NCI-H748 (cell line): ENCODE data around the gene APOB.

ENCODE experiments used
- DNase-seq: peaks from one replicate; lab custom pipeline; 2025; ENCODE audit not compliant: unreplicated experiment; lab: John Stamatoyannopoulos, UW

The APOB gene

DNA sequence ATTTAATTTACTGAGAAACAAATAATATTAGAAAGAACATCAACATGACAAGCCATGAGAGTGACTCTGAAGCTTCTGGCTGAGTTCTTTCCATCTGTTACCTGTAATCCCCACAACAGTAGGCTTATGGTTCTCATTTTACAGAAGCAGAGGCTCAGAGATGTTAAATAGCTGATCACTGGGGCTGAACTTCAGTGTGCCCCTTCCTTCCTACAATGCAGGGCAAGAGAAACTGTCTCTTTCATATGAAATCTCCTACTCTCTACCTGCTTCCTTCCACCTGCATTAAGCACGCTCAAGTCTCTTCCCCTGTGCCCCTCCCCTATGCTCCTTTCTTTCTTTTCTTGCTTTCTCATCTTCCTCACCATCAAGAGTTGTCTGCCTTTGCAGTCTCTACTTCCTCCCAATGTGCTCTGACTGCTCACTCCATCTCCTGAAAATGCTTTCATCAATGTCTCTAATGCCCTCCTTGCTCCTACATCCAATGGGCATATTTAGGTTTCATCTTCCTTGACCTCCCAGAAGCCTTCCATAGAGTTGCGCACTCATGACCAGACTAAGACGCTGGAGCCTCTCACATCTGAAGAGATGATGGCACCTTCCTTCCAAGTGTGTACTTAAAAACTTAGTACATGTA is 23.7 kb downstream of the APOB start:
- no peak for DNase-seq

DNA sequence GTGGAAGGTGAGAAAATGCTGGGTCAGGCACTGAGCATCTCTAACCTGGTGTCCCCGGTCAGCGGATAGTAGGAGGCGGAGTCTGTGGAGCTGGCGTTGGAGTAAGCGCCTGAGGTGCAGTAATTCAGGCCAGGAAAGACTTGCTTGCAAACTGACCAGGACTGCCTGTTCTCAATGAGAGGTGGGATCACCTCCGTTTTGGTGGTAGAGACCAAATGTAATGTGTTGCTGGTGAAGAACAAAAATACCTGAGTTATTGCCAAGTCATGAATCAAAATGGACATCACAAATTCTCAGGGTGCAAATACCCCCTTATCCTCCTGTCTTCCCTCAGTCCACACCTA is 24.2 kb downstream of the APOB start:
- DNase-seq, result no peak

DNA sequence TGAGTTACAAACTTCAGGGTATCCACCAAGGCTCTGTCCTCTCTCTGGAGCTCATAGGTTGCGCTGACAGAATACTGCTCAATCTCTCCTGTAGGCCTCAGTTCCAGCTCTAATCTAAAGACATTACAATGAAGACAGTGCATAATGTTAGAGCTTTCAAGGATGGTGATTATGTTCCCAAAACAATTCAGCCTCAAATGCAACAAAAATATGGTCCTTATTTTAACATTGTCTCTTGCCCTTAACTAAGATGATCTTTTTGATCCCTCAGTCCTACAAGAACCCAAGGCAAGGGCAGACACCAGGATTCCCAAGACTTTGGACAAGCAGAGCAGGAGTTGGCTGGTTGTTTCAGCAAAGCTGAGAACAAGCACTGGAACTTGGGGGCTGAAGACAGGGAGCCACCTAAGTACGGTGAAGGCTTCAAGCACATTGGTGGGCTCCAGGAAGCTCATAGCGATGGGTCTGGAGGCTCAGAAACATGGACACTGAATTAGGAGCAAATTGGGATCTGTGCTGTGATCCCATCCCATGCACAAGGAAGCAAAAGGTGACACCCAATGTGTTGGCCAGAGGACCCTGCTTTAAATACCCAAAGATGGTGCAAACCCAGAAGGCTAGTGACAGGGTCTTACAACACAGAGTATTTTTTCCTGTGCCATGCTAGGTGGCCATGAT is 24.7 kb downstream of the APOB start:
- DNase-seq, result no peak

DNA sequence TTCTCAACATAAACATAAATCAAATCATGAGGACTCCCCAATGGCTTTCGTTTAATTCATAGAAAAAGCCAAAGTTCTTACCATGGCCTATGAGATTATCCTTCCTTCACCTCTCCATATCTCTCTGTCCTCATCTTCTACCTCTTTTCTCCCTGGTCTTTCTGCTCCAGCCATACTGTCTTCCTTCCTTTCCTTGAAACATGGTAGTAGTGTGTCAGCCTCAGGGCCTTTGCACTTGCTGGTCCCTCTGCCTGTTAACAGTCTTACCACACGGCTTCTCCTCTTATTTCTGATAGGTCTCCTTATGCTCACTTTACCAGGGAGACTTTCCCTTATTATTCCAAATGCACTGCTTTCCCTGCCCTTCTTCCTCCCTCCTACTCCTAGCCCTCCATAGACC is 25.6 kb downstream of the APOB start:
- DNase-seq, result no peak

DNA sequence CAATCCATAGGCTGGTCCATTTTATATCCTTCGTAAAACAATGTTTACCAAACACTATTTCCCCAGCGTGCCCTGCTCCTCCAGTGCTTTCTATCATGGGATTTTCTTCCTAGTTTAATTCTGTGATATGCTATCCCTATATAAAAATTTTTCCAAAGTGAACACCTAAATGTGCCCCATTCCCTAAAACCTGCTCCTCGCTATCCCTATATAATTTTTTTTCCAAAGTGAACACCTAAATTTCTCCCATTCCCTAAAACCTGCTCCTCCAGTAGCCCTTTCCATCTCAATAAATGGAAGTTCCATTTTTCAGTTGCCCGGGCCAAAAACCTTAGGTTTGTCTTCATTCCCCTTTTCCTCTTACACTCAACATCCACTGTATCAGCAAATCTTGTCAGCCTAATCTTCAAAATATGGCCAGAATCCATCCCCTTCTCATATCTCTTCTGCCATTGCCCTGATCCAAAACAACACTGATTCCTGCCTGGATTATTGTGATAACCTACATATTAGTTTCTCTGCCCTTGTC is 26.1 kb downstream of the APOB start:
- no peak for DNase-seq

DNA sequence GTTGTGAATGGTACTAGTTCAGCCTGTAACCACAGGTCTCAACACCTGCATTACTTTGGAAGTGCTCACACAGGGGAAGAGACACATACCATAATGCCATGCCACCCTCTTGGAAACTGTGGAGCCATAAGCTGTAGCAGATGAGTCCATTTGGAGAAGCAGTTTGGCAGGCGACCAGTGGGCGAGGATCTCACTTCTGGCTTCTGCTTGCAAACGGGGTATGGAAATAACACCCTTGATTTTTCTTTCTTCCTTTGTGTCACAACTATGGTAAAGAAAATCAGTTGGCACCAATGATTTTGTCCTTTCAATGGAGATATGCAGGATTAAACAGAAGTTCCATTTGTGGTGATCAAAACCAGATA is 28.6 kb downstream of the APOB start:
- DNase-seq, result no peak

DNA sequence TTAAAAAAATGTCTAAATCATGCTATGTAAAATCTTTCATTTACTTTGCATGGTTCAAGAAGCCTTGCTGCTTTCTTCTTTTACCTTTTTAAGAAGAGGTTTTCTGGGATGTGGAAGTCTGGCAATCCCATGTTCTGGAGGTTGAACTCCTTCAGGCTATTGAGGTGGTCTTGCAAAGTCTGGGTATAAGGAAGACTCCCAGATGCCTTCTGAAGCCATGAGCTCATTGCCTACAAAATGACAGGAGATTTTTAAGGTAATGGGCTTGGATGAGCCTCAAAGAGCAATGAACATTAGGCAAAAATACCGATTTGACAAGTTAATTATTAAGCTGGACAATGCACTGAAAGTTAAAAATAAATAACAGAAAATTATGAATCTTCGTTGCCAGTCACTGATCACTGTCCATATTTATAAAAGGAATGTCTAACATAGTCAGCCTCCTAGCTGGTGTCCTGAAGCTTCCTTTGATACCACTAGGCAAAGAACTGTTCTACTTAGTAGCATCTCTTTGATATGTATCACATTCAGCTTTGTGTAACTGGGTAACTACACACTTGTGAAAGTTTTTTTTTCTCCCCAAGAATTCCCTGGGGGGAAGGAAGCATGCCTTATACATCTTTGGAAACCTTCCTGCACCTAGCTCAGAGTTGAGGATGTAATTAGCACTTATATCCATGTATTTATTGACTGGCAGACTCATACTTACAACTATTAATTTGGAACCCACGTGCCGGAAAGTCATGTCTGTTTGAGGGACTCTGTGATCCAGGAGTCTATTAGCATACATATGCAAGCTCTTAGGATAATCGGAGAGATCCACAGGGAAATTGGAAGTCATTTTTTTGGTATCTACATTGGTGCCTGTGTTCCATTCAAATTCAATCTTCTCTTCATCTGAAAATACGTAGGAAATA is 29.3 kb downstream of the APOB start:
- DNase-seq, result no peak

DNA sequence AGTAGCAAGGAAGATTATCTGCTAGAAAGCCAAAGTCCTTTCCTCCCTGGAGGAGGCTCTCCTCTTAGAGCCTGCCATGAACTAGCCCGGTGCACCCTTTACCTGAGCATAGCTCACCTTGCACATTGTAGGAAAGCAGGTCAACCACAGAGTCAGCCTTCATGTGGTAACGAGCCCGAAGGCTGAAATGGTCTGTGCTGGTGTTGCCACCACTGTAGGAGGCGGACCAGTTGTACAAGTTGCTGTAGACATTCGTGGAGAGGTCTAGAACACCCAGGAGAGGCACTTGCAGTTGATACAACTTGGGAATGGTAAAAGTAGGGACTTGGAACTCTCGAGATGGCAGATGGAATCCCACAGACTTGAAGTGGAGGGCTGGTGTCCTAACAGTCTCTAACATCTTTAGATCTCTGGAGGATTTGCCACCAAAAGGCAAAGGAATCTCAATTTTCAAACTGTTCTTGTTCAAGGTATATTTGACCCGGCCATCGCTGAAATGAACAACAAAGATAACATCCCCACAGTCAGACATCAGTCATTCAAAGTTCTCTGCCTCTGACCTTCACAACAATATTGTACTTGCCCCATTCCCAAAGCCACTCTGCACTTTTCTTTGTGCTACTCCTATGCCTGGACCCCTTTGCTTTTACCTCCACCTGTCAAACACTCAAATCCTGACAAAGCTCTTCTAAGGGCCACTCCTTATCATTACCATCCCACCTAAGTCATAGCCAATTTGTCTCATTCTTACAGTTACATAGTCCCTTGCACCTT is 30.6 kb downstream of the APOB start:
- DNase-seq, result no peak

DNA sequence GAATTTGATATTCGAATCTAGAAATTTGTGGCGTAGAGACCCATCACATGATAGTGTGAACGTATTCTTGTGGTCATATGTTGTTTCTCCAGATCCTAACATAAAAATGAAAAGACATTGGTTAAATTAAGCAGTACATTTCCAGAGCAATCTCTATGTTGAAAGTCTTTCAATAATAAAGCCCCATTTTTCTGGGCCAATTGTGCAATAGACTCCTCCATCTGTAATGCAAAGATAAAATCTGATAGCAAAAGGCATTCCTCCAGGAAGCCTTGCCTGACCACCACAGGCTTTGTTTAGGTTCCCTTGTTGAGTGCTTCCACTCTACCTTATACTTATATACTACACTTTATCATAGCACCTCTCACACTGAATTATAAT is 31.3 kb downstream of the APOB start:
- no peak for DNase-seq

DNA sequence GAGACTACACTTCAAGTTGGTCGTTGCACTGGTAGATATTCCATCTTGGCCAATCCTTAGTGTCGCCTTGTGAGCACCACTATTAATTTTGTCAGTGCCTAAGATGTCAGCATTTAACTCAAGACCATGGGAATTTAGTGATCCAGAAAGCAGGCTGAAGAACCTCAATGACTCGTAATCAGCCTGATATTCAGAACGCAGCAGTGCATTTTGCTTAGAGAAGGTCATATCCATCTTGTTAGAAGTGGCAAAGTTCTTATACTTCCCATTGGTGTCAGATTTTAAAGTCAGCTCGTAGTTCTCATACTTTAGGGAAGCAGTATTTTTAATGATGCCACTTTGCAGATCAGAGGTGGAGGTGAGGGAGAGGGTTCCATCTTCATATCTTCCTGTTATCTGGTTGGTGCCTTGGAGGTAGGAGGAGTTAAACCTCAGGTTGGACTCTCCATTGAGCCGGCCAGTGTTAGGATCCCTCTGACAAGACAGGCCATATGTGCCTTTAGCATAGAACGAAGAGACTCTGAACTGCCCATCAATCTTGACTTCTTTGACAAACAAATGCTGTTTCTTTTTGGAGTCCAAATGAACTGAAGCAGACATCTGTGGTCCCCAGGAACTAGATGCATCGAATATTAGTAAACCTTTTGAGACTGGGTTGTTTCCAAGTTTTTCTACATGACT is 31.9 kb downstream of the APOB start:
- no peak for DNase-seq

DNA sequence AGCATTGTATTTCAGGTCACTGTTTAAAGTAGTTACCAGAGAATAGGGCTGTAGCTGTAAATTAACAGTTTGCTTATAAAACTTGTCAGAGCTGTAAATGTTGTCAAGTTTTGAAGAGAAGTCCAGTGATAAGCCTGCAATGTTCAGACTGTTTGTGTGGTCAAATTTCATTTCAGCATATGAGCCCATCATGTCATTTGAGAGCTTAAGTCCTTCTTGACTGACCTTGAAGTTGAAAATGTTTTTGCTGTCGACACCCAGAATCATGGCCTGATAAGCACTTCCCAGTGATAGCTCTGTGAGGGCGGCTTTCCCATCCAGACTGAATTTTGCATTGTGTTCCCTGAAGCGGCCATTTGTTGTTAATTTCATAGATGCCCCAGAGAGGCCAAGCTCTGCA is 32.4 kb downstream of the APOB start:
- no peak for DNase-seq

DNA sequence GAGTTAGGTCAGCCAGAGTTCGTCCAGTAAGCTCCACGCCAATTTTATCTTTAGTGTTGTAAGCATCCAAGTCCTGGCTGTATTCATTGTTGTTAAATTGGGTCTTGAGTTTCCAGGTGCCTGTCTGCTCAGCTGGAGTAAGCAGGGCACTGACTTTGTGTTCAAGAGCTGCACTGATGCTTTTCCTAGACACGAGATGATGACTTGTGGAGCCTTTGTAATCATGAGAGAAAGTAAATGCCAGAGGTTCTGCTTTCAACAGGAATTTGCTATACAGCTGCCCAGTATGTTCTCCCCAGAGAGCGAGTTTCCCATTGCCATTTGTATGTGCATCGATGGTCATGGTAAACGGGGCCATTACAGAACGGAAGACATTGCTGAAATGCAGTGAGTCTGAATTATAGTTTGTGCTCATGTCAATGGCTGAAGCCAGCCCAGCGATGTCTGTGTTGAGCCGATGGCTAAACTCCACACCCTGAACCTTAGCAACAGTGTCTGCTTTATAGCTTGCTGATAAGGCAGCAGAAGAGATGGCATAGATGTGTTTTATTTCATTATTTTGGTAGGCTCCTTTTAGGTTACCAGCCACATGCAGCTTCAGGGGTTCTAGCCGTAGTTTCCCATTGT is 32.9 kb downstream of the APOB start:
- no peak for DNase-seq

DNA sequence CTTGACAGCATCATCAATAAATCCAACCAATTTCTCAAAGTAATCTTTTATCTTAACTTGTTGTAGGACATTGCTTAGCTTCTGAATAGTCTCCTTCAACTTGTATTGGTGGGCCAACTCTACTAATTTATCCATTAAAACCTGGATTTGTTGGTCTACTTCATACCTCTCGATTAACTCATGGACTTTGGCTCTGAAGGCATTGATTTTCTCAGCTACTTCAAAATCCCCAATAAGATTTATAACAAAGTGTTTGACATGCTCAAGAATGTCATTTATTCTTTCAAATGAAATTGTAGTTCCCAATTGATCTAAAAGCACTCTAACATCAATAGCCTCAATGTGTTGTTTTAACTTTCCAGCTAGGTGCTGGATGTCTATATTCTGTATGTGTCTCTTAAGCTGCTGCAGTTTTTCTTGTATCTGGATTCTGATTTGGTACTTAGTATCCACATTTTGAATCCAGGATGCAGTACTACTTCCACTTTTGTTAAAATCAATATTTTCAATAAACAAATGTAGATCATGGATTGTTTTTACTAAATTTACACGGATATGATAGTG is 34.1 kb downstream of the APOB start:
- DNase-seq, result no peak

DNA sequence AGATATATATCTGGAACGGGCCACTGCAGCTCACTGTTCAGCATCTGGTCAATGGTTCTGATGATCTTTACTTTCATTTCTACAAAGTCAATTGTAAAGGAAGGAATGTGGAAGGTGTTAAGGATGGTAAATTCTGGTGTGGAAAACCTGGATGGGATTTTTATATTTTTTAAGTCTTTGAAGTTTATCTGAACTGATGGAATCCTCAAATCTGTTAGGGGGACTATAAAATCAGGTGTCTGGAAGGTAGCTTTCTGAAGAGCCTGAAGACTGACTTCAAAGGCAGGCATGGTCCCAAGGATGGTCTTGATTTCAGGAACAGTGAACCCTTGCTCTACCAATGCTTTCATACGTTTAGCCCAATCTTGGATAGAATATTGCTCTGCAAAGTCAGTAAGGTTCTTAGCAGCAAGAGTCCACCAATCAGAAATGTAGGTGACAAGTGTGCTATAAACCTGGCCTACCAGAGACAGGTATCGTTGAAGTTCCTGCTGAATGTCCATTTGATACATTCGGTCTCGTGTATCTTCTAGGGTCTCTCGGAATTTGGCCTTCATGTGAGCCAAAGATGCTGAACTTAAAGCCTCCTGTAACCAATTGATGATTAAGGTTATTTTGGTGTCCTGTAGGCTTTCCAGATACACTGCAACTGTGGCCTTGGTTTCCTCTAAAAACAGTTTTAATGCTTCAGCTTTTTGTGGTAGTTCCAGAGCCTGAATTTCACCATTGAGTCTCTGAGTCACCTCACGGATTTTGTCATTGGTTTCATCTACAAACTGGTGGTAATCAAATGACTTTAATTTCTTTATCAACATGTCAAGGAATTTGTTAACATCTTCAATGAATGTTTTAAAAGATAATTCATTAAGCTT is 34.8 kb downstream of the APOB start:
- DNase-seq, result no peak

DNA sequence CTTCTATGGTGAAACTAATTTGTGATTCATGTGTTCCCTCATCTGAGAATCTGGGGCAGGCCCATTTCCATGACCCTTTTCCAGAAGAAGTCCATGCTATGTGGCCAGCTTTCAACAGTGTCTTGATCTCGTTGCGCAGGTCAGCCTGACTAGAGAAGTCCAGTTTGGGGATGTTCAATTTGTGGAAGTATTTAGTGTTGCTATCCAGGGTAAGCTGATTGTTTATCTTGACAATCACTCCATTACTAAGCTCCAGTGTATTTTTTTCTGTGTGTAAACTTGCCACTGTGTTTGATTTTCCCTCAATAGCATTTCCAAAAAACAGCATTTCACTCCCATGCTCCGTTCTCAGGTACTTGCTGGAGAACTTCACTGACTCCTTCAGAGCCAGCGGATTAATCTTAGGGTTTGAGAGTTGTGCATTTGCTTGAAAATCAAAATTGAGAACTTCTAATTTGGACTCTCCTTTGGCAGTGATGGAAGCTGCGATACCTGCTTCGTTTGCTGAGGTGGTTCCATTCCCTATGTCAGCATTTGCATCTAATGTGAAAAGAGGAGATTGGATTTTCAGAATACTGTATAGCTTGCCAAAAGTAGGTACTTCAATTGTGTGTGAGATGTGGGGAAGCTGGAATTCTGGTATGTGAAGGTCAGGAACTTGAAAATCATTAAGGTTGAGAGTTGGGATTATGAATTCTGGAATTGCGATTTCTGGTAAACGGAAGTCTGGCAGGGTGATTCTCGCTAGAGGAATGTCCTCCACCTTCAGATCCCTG is 35.7 kb downstream of the APOB start:
- no peak for DNase-seq

DNA sequence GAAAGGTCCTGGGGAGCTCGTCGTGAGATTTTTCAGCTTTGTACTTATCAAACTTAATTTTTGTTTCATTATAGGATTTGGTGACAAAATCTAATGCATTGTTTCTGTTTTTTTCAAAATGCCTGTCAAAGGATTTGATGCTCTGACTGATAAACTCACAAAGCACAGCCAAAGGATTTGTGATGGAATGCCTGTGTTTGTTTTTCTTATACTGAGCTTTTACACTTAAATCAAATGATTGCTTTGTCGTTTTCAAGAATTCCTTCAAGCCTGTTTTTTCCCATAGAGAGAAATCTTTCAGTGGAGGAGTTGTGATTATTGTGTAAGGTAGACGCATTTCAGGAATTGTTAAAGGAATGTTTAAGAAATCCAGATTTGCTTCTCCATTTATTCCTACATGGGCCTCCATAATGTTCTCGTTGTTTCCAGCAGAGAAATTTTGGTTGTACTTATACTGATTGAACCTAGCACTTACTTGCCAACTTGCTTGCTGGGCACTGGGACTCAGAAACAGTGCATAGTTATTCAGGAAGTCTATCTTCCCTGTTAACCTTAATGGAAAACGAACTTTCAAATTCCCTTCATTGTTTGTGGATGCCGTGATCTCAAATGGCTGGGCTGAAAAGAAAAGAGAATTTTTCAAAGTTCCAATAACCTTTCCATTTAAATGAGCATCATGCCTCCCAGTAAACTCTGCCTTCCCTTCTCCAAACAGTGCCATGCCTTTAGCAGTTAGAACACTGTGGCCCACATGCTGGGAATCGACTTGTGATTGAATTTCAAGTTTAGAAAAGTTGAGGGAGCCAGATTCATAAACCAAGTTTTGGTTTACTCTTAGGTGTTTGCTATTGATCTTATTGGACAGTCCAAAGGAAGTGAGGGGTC is 36.5 kb downstream of the APOB start:
- no peak for DNase-seq

DNA sequence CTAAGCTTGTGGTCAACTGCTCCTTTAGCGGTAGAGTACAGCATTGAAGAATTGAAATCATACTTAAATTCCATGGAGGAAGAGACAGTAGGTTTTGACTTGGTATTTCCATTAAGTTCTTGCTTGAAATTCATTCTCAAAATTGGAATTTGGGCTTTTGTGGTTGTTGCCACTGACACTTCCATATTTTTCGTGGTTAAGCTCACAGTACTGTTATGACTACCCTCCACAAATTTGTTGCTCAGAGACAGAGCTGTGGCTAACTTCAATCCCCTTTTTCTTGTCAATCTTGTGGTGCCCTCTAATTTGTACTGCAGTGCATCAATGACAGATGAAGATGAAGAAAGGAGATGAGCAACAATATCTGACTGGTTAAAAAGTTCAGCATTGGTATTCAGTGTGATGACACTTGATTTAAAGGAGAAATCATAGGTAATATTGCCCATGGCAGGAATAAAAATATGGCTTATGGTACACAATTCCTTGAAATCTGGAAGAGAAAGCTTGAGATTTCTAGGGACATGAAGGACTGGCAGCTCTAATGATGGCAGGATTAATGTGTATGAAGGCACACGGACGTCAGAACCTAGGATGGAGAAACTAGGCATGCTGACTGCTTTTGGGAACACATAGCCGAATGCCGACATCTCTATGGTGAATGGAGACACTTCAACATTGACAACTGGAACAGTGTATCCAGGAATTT is 37.3 kb downstream of the APOB start:
- DNase-seq, result no peak
